Neural progenitor cell (in vitro differentiated cells): Measurements from ENCODE around the gene MED27. TPM values are rescaled to one million over a fixed set of nuclear protein-coding genes. Genes with fewer than 3 reads are reported as not detected.

ENCODE experiments used
- DNase-seq: peaks from one replicate; pipeline ENCODE4 v3.0.0-alpha.2; 2016; ENCODE audit warnings: low spot score
- H2AFZ ChIP-seq: fragments of 200-600 bp; sonication (generic); replicated peaks from 2 replicates; pipeline ENCODE4 v1.6.1; 2016; ENCODE audit warnings: antibody characterized with exemption
- H3F3A ChIP-seq: fragments of 200-600 bp; sonication (generic); 2 replicates; pipeline ENCODE4 v1.6.1; 2016; ENCODE audit warnings: antibody characterized with exemption, low read depth
- H3K27ac ChIP-seq: fragments of 200-600 bp; sonication (generic); 2 replicates; pipeline ENCODE4 v1.5.1; 2016; ENCODE audit warnings: mild to moderate bottlenecking
- H3K27me3 ChIP-seq: fragments of 200-600 bp; sonication (generic); 2 replicates; pipeline ENCODE4 v1.6.1; 2016; ENCODE audit warnings: mild to moderate bottlenecking, moderate library complexity
- H3K36me3 ChIP-seq: fragments of 200-600 bp; sonication (generic); 2 replicates; pipeline ENCODE4 v1.5.1; 2016
- H3K4me1 ChIP-seq: fragments of 200-600 bp; sonication (generic); 2 replicates; pipeline ENCODE4 v1.6.1; 2016; ENCODE audit warnings: mixed run types
- H3K4me2 ChIP-seq: fragments of 200-600 bp; sonication (generic); 2 replicates; pipeline ENCODE4 v1.6.1; 2016
- H3K4me3 ChIP-seq: fragments of 200-600 bp; sonication (generic); 2 replicates; pipeline ENCODE4 v1.5.1; 2016
- H3K79me2 ChIP-seq: fragments of 200-600 bp; sonication (generic); 2 replicates; pipeline ENCODE4 v1.6.1; 2016; ENCODE audit warnings: low read depth
- H3K9ac ChIP-seq: fragments of 200-600 bp; sonication (generic); 2 replicates; pipeline ENCODE4 v1.6.1; 2016
- H3K9me3 ChIP-seq: fragments of 200-600 bp; sonication (generic); 2 replicates; pipeline ENCODE4 v1.5.1; 2016; ENCODE audit warnings: low read depth
- H4K20me1 ChIP-seq: fragments of 200-600 bp; sonication (generic); 2 replicates; pipeline ENCODE4 v1.6.1; 2016; ENCODE audit warnings: low read depth
- H3K27ac Mint-ChIP-seq: 3 replicates; pipeline ENCODE4 v1.8.0; 2021; ENCODE audit warnings: mixed read lengths
- H3K27me3 Mint-ChIP-seq: 2 replicates; pipeline ENCODE4 v1.8.0; 2022; ENCODE audit warnings: low read depth, mild to moderate bottlenecking, inconsistent platforms, moderate library complexity, mixed read lengths; ENCODE audit not compliant: insufficient read depth
- H3K36me3 Mint-ChIP-seq: 3 replicates; pipeline ENCODE4 v1.8.0; 2021; ENCODE audit warnings: mixed read lengths
- H3K4me1 Mint-ChIP-seq: 3 replicates; pipeline ENCODE4 v1.8.0; 2021; ENCODE audit warnings: mixed read lengths
- H3K4me3 Mint-ChIP-seq: 3 replicates; pipeline ENCODE4 v1.8.0; 2021; ENCODE audit warnings: mild to moderate bottlenecking, moderate library complexity, mixed read lengths
- H3K9me3 Mint-ChIP-seq: 3 replicates; pipeline ENCODE4 v1.8.0; 2020; ENCODE audit warnings: mixed read lengths
- EZH2 ChIP-seq: fragments of 200-600 bp; sonication (generic); IDR thresholded peaks from 2 replicates; pipeline ENCODE4 v1.6.1; 2017; ENCODE audit warnings: antibody characterized with exemption, mild to moderate bottlenecking, moderate library complexity
- EZH2phosphoT487 ChIP-seq: fragments of 200-600 bp; sonication (generic); IDR thresholded peaks from 2 replicates; pipeline ENCODE4 v1.6.1; 2017; ENCODE audit warnings: antibody characterized with exemption
- total RNA-seq: library from RNA; depleted of rRNA; stranded (reverse); fragments of >200 nt; gene quantifications from 2 replicates; pipeline ENCODE4 v1.2.3, GENCODE V29; 2015; ENCODE audit warnings: low replicate concordance
- TF ChIP-seq, protein P1 (sequence below): fragments of 200-600 bp; sonication (generic); IDR thresholded peaks from 2 replicates; pipeline ENCODE4 v1.5.1; 2017; ENCODE audit warnings: antibody characterized with exemption, mild to moderate bottlenecking

The MED27 gene
- total RNA-seq, 1 donor from 2014 or later, result 15.1 TPM

- Histone ChIP-seq H3K79me2 (no peaks in the 10 kb centered on the region), H4K20me1 (peaks cover 8% of the 10 kb centered on the region), H3K27me3 (no peaks in the 10 kb centered on the region), H3K4me2 (no peak overlapping the region), H3K27ac (no peak overlapping the region), H2AFZ (no peak overlapping the region), H3K36me3 (no peaks in the 10 kb centered on the region), H3K4me1 (peaks cover 8% of the 10 kb centered on the region), H3K9ac (no peak overlapping the region), H3K4me3 (no peak overlapping the region), H3F3A (no peaks in the 10 kb centered on the region), H3K9me3 (no peaks in the 10 kb centered on the region)
- TF ChIP-seq, protein P1, sequence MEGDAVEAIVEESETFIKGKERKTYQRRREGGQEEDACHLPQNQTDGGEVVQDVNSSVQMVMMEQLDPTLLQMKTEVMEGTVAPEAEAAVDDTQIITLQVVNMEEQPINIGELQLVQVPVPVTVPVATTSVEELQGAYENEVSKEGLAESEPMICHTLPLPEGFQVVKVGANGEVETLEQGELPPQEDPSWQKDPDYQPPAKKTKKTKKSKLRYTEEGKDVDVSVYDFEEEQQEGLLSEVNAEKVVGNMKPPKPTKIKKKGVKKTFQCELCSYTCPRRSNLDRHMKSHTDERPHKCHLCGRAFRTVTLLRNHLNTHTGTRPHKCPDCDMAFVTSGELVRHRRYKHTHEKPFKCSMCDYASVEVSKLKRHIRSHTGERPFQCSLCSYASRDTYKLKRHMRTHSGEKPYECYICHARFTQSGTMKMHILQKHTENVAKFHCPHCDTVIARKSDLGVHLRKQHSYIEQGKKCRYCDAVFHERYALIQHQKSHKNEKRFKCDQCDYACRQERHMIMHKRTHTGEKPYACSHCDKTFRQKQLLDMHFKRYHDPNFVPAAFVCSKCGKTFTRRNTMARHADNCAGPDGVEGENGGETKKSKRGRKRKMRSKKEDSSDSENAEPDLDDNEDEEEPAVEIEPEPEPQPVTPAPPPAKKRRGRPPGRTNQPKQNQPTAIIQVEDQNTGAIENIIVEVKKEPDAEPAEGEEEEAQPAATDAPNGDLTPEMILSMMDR, result no peak
- TF ChIP-seq EZH2phosphoT487 (no peak), EZH2 (no peak)
- H3K27me3 Mint-ChIP-seq, result no peaks in the 10 kb centered on the region
- peaks cover 2% of the 10 kb centered on the region for H3K4me1 Mint-ChIP-seq
- peak overlapping the region; percentile 17 for H3K27ac Mint-ChIP-seq
- H3K36me3 Mint-ChIP-seq, result peaks cover 8% of the 10 kb centered on the region
- no peaks in the 10 kb centered on the region for H3K9me3 Mint-ChIP-seq
- H3K4me3 Mint-ChIP-seq, result no peak overlapping the region
- peak; percentile 47 for DNase-seq
Observed at GRCh38 chr9:131992906-131993657, 86.6 kb downstream of the MED27 start.

DNA sequence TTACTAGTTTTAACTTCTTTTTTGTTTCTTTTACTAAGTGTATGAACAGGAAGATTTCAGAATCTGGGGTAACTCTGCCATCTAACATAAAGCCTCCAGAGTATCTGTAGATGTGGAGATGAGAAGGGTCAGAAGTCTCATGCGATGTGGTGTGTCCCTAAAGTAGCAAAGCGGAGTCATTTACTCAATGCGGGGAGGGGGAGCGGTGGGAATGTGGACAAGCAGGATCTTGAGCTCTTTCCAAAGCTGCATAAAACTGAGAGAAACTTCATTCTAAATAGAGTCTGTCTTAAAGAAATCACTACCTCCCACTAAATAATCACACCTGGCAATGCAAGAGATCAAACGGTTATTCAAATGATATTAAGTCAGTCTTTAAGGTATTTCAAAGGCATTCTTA, 92.4 kb downstream of the MED27 start:
- DNase-seq, result no peak
- Mint-ChIP-seq H3K4me1 (no peaks in the 10 kb centered on the region), H3K4me3 (no peak overlapping the region), H3K9me3 (no peaks in the 10 kb centered on the region), H3K27ac (no peak overlapping the region), H3K27me3 (peaks cover 2% of the 10 kb centered on the region), H3K36me3 (no peaks in the 10 kb centered on the region)
- H2AFZ ChIP-seq, result no peak overlapping the region
- H3K27ac ChIP-seq, result no peak overlapping the region
- TF ChIP-seq, protein P1, result no peak
- no peak for TF ChIP-seq EZH2
- no peak for TF ChIP-seq EZH2phosphoT487
- no peaks in the 10 kb centered on the region for H3K36me3 ChIP-seq
- no peak overlapping the region for H3K4me3 ChIP-seq
- no peaks in the 10 kb centered on the region for H3K79me2 ChIP-seq
- H4K20me1 ChIP-seq, result no peaks in the 10 kb centered on the region
- H3K9me3 ChIP-seq, result no peaks in the 10 kb centered on the region
- H3K4me2 ChIP-seq, result no peak overlapping the region
- H3K9ac ChIP-seq, result no peak overlapping the region
- peaks cover 8% of the 10 kb centered on the region for H3K4me1 ChIP-seq
- no peaks in the 10 kb centered on the region for H3K27me3 ChIP-seq
- H3F3A ChIP-seq, result no peaks in the 10 kb centered on the region

- H3K4me3 ChIP-seq, result no peak overlapping the region
- H3K27me3 ChIP-seq, result no peaks in the 10 kb centered on the region
- Mint-ChIP-seq H3K27me3 (peaks cover 2% of the 10 kb centered on the region), H3K9me3 (no peaks in the 10 kb centered on the region), H3K36me3 (no peaks in the 10 kb centered on the region), H3K4me1 (peaks cover under 1% of the 10 kb centered on the region), H3K4me3 (no peak overlapping the region), H3K27ac (no peak overlapping the region)
- no peaks in the 10 kb centered on the region for H3K36me3 ChIP-seq
- peaks cover 8% of the 10 kb centered on the region for H3K4me1 ChIP-seq
- TF ChIP-seq EZH2phosphoT487, result no peak
- no peak for TF ChIP-seq EZH2
- TF ChIP-seq, protein P1, result no peak
- H3K27ac ChIP-seq, result no peak overlapping the region
- H3K79me2 ChIP-seq, result no peaks in the 10 kb centered on the region
- H3F3A ChIP-seq, result no peaks in the 10 kb centered on the region
- no peak overlapping the region for H3K9ac ChIP-seq
- H3K4me2 ChIP-seq, result no peak overlapping the region
- no peak overlapping the region for H2AFZ ChIP-seq
- H3K9me3 ChIP-seq, result no peaks in the 10 kb centered on the region
- no peak for DNase-seq
- peaks cover 3% of the 10 kb centered on the region for H4K20me1 ChIP-seq
Observed at GRCh38 chr9:131986576-131986975, 93.1 kb downstream of the MED27 start.
